OCI-LY7 (cell line): Measurements from ENCODE around the gene KLRC1.

Source experiments
- EZH2phosphoT487 ChIP-seq: fragments of 200-600 bp; sonication (generic); IDR thresholded peaks from 2 replicates; pipeline ENCODE4 v1.6.1; 2018; ENCODE audit warnings: low read depth, borderline replicate concordance, mild to moderate bottlenecking, mixed run types, antibody characterized with exemption, low read length, moderate library complexity, mixed read lengths
- TF ChIP-seq, protein P1 (sequence below): fragments of 200-600 bp; sonication (generic); conservative IDR thresholded peaks from 2 replicates; pipeline ENCODE4 v1.5.1; 2014; ENCODE audit warnings: mild to moderate bottlenecking, antibody characterized with exemption, low read length, moderate library complexity, mixed read lengths

DNA sequence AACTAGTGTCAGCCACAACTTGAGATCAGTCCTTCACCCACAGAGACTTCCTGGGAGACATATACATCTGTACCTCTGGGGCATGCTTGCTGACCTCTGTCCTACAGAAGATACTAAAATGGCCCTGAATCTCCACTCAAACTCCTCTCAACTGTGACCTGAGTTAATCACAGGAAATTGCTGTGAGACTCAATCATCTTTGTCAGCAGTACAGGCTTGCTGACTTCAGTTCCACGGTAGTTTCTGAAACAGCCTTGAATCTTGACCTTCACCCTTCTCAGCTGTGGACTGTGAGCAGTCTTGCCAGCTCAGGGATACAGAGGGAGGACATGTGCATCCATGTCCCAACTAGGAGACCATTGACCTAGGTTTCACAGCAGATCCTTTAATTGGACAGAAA lies 1.4 kb upstream of the KLRC1 start:
- TF ChIP-seq, protein P1, sequence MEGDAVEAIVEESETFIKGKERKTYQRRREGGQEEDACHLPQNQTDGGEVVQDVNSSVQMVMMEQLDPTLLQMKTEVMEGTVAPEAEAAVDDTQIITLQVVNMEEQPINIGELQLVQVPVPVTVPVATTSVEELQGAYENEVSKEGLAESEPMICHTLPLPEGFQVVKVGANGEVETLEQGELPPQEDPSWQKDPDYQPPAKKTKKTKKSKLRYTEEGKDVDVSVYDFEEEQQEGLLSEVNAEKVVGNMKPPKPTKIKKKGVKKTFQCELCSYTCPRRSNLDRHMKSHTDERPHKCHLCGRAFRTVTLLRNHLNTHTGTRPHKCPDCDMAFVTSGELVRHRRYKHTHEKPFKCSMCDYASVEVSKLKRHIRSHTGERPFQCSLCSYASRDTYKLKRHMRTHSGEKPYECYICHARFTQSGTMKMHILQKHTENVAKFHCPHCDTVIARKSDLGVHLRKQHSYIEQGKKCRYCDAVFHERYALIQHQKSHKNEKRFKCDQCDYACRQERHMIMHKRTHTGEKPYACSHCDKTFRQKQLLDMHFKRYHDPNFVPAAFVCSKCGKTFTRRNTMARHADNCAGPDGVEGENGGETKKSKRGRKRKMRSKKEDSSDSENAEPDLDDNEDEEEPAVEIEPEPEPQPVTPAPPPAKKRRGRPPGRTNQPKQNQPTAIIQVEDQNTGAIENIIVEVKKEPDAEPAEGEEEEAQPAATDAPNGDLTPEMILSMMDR: no peak
- no peak for TF ChIP-seq EZH2phosphoT487
